SK-N-SH (cell line): ENCODE results near the gene GNG14. TPM values are rescaled to one million over a fixed set of nuclear protein-coding genes. Genes with fewer than 3 reads are reported as not detected.

Experiments used
- CTCF ChIA-PET: fragments of 300-600, 350-600 bp; formaldehyde crosslinking; extraction: SDS; loops from one replicate; lab custom pipeline; 2021; lab: Yijun Ruan, JAX
- POLR2A ChIA-PET: fragments of 350-600 bp; sonication (Branson Sonifier 250); formaldehyde crosslinking; extraction: SDS; loops from one replicate; lab custom pipeline; 2020; ENCODE audit warnings: antibody characterized with exemption, inconsistent platforms; lab: Yijun Ruan, JAX
- DNase-seq: peaks from one replicate; pipeline ENCODE4 v3.0.0; 2012
- H2AFZ ChIP-seq: fragments of 200-600 bp; sonication (generic); 2 replicates; pipeline ENCODE4 v1.8.1; 2016; ENCODE audit warnings: antibody characterized with exemption, mild to moderate bottlenecking, low read depth
- H3F3A ChIP-seq: fragments of 200-600 bp; sonication (generic); replicated peaks from 2 replicates; pipeline ENCODE3; 2016; ENCODE audit warnings: antibody characterized with exemption, mild to moderate bottlenecking; ENCODE audit not compliant: insufficient read depth
- H3K27ac ChIP-seq, 2 experiments: fragments of 200-500 bp in 1 of 2; fragments of 200-600 bp in 1 of 2; sonication (Bioruptor generic) in 1 of 2; sonication (generic), shearing (Covaris generic) in 1 of 2; 2 replicates each; pipeline versions ENCODE4 v1.5.1 to v1.6.1; 2014 to 2016; ENCODE audit warnings: low read depth in 2 of 2, inconsistent platforms in 1 of 2, low read length in 1 of 2, mild to moderate bottlenecking in 1 of 2, mixed read lengths in 1 of 2
- H3K27me3 ChIP-seq: fragments of 200-600 bp; sonication (generic), shearing (Covaris generic); 2 replicates; pipeline ENCODE4 v1.6.1; 2016; ENCODE audit warnings: mixed run types; ENCODE audit not compliant: insufficient read depth
- H3K36me3 ChIP-seq, 2 experiments: fragments of 200-500 bp in 1 of 2; fragments of 200-600 bp in 1 of 2; sonication (Bioruptor generic) in 1 of 2; sonication (generic) in 1 of 2; replicated peaks in 1 of 2; 2 replicates each; pipeline versions ENCODE3 to v1.5.1; 2014 to 2016; ENCODE audit warnings: low read length in 1 of 2, mild to moderate bottlenecking in 1 of 2; ENCODE audit not compliant: insufficient read depth in 2 of 2, control insufficient read depth in 1 of 2
- H3K4me1 ChIP-seq, 2 experiments: fragments of 200-500 bp in 1 of 2; fragments of 200-600 bp in 1 of 2; sonication (Bioruptor generic) in 1 of 2; sonication (generic), shearing (Covaris generic) in 1 of 2; 2 replicates each; pipeline versions ENCODE4 v1.5.1 to v1.6.1; 2014 to 2016; ENCODE audit warnings: low read depth in 1 of 2, low read length in 1 of 2, mixed run types in 1 of 2; ENCODE audit not compliant: insufficient read depth in 2 of 2, control insufficient read depth in 1 of 2
- H3K4me2 ChIP-seq: fragments of 200-600 bp; sonication (generic), shearing (Covaris generic); 2 replicates; pipeline ENCODE4 v1.6.1; 2017; ENCODE audit warnings: mixed run types
- H3K4me3 ChIP-seq, 2 experiments: fragments of 200-500 bp in 1 of 2; fragments of 200-600 bp in 1 of 2; sonication (Bioruptor generic) in 1 of 2; sonication (generic), shearing (Covaris generic) in 1 of 2; 2 replicates each; pipeline versions ENCODE4 v1.5.1 to v1.8.1; 2014 to 2016; ENCODE audit warnings: low read depth in 2 of 2, inconsistent platforms in 1 of 2, low read length in 1 of 2, mild to moderate bottlenecking in 1 of 2, mixed read lengths in 1 of 2, moderate library complexity in 1 of 2
- H3K79me2 ChIP-seq: fragments of 200-600 bp; sonication (generic); 2 replicates; pipeline ENCODE4 v1.8.1; 2017; ENCODE audit warnings: mild to moderate bottlenecking; ENCODE audit not compliant: insufficient read depth
- H3K9ac ChIP-seq: fragments of 200-600 bp; sonication (generic); 2 replicates; pipeline ENCODE4 v1.6.1; 2017; ENCODE audit warnings: mixed run types
- H3K9me2 ChIP-seq: fragments of 200-600 bp; sonication (generic); 2 replicates; pipeline ENCODE4 v1.6.1; 2017; ENCODE audit warnings: mixed run types
- H3K9me3 ChIP-seq: fragments of 200-600 bp; sonication (generic); 2 replicates; pipeline ENCODE4 v1.6.1; 2017; ENCODE audit warnings: mixed run types, mild to moderate bottlenecking, moderate library complexity
- H4K20me1 ChIP-seq: fragments of 200-600 bp; sonication (generic); 2 replicates; pipeline ENCODE4 v1.6.1; 2017; ENCODE audit warnings: mild to moderate bottlenecking, mixed run types; ENCODE audit not compliant: insufficient read depth
- FOXM1 ChIP-seq: IDR thresholded peaks from 2 replicates; pipeline ENCODE4 v1.4.0; 2012; ENCODE audit warnings: low read depth, mild to moderate bottlenecking
- GABPA ChIP-seq: IDR thresholded peaks from 2 replicates; pipeline ENCODE4 v1.4.0; 2012; ENCODE audit warnings: low read depth, mild to moderate bottlenecking
- JUND ChIP-seq: IDR thresholded peaks from 2 replicates; pipeline ENCODE4 v1.4.0; 2012
- NRF1 ChIP-seq: IDR thresholded peaks from 2 replicates; pipeline ENCODE4 v1.6.1; 2012; ENCODE audit warnings: low read depth, mild to moderate bottlenecking, low read length
- RCOR1 ChIP-seq: fragments of 150-350 bp; IDR thresholded peaks from 2 replicates; pipeline ENCODE4 v1.6.1; 2017; ENCODE audit warnings: antibody characterized with exemption, low read length
- RXRA ChIP-seq: IDR thresholded peaks from 2 replicates; pipeline ENCODE4 v1.4.0; 2012; ENCODE audit warnings: low read depth, mild to moderate bottlenecking, borderline replicate concordance
- TAF1 ChIP-seq: IDR thresholded peaks from 2 replicates; pipeline ENCODE4 v1.6.1; 2012; ENCODE audit warnings: low read depth, mild to moderate bottlenecking, low read length, moderate library complexity, borderline replicate concordance
- ZBTB33 ChIP-seq: IDR thresholded peaks from 2 replicates; pipeline ENCODE4 v1.4.0; 2012; ENCODE audit warnings: low read depth, borderline replicate concordance
- WGBS: methylation state at CpG from one replicate; pipeline ENCODE4 v1.1.6; 2017; ENCODE audit warnings: low lambda C conversion rate; 5-methylcytosine and 5-hydroxymethylcytosine counted together
- polyA plus RNA-seq, 3 experiments: library from polyadenylated mRNA; depleted of rRNA; stranded (reverse); fragments of >200 nt; gene quantifications; 2 replicates each; pipeline ENCODE4 v1.2.3, GENCODE V29; 2012
- TF ChIP-seq, protein P1 (sequence below): IDR thresholded peaks from 2 replicates; pipeline ENCODE4 v1.6.1; 2012; ENCODE audit warnings: mild to moderate bottlenecking, low read depth, low read length, moderate library complexity
- TF ChIP-seq, protein P2 (sequence below): fragments of 150-350 bp; IDR thresholded peaks from 2 replicates; pipeline ENCODE4 v1.6.1; 2016; ENCODE audit warnings: mild to moderate bottlenecking, low read depth, low read length
- TF ChIP-seq, protein P3 (sequence below): fragments of 150-350 bp; IDR thresholded peaks from 2 replicates; pipeline ENCODE4 v1.6.1; 2017; ENCODE audit warnings: antibody characterized with exemption, low read length, low read depth, borderline replicate concordance
- TF ChIP-seq, protein P4 (sequence below): IDR thresholded peaks from 2 replicates; pipeline ENCODE4; 2012

Gene GNG14
- polyA plus RNA-seq, 1 of the 3 experiments (the other 2 are of a cell fraction): not detected

- TF ChIP-seq, protein P1, sequence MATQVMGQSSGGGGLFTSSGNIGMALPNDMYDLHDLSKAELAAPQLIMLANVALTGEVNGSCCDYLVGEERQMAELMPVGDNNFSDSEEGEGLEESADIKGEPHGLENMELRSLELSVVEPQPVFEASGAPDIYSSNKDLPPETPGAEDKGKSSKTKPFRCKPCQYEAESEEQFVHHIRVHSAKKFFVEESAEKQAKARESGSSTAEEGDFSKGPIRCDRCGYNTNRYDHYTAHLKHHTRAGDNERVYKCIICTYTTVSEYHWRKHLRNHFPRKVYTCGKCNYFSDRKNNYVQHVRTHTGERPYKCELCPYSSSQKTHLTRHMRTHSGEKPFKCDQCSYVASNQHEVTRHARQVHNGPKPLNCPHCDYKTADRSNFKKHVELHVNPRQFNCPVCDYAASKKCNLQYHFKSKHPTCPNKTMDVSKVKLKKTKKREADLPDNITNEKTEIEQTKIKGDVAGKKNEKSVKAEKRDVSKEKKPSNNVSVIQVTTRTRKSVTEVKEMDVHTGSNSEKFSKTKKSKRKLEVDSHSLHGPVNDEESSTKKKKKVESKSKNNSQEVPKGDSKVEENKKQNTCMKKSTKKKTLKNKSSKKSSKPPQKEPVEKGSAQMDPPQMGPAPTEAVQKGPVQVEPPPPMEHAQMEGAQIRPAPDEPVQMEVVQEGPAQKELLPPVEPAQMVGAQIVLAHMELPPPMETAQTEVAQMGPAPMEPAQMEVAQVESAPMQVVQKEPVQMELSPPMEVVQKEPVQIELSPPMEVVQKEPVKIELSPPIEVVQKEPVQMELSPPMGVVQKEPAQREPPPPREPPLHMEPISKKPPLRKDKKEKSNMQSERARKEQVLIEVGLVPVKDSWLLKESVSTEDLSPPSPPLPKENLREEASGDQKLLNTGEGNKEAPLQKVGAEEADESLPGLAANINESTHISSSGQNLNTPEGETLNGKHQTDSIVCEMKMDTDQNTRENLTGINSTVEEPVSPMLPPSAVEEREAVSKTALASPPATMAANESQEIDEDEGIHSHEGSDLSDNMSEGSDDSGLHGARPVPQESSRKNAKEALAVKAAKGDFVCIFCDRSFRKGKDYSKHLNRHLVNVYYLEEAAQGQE: no peak
- TF ChIP-seq, protein P2, sequence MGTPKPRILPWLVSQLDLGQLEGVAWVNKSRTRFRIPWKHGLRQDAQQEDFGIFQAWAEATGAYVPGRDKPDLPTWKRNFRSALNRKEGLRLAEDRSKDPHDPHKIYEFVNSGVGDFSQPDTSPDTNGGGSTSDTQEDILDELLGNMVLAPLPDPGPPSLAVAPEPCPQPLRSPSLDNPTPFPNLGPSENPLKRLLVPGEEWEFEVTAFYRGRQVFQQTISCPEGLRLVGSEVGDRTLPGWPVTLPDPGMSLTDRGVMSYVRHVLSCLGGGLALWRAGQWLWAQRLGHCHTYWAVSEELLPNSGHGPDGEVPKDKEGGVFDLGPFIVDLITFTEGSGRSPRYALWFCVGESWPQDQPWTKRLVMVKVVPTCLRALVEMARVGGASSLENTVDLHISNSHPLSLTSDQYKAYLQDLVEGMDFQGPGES: no peak
- TF ChIP-seq, protein P3, sequence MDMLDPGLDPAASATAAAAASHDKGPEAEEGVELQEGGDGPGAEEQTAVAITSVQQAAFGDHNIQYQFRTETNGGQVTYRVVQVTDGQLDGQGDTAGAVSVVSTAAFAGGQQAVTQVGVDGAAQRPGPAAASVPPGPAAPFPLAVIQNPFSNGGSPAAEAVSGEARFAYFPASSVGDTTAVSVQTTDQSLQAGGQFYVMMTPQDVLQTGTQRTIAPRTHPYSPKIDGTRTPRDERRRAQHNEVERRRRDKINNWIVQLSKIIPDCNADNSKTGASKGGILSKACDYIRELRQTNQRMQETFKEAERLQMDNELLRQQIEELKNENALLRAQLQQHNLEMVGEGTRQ: no peak
- no peak for TF ChIP-seq JUND
Measured at GRCh38 chr19:12639901-12640613, 47.7 kb upstream of the GNG14 start (continued).

DNA sequence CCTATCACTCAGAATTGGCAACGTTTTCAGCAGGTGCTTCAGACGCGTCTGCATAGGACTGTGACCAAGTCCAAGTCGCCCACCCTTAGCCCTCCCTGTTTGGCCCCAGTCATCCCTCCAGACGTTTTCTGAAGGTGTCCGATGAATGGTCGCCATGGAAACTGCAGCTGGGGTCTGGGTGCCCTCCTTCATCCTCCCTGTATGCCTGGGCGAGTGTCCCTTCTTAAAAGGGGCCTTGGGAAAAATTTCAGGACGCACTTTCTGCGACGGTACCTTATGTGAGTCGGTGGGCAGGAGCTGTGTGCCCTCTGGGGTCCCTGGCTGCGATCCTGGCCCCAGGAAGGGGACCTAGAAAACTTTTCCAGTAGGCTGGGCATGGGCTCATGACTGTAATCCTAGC, 46.3 kb upstream of the GNG14 start:
- peaks cover 0 to 5% of the 10 kb centered on the region in 2 experiments; a peak in 1 of 4 replicates for H3K4me1 ChIP-seq
- H3K79me2 ChIP-seq: no peaks in the 10 kb centered on the region
- H3K4me2 ChIP-seq: no peak overlapping the region
- WGBS: 53% methylated on average over 13 of the region's 13 CpGs
- no peak overlapping the region for H3K4me3 ChIP-seq
- H2AFZ ChIP-seq: no peak overlapping the region
- H3K9ac ChIP-seq: no peak overlapping the region
- no peak for DNase-seq
- ChIA-PET POLR2A (no interaction called here), CTCF (interaction anchor here (1.9 kb wide), 1 partner anchor 31 kb away, joined by 8 read pairs; no protein-coding TSS in a partner anchor)
- H3K9me2 ChIP-seq: no peaks in the 10 kb centered on the region
- no peaks in the 10 kb centered on the region for H3K27me3 ChIP-seq
- no peaks in the 10 kb centered on the region for H3K36me3 ChIP-seq
- TF ChIP-seq FOXM1 (no peak), ZBTB33 (no peak), JUND (no peak), NRF1 (no peak), GABPA (no peak), TAF1 (no peak), RXRA (no peak), RCOR1 (no peak)
- TF ChIP-seq, protein P4, sequence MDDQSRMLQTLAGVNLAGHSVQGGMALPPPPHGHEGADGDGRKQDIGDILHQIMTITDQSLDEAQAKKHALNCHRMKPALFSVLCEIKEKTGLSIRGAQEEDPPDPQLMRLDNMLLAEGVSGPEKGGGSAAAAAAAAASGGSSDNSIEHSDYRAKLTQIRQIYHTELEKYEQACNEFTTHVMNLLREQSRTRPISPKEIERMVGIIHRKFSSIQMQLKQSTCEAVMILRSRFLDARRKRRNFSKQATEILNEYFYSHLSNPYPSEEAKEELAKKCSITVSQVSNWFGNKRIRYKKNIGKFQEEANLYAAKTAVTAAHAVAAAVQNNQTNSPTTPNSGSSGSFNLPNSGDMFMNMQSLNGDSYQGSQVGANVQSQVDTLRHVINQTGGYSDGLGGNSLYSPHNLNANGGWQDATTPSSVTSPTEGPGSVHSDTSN: no peak
- TF ChIP-seq, protein P3: no peak
- TF ChIP-seq, protein P1: no peak
- H4K20me1 ChIP-seq: no peaks in the 10 kb centered on the region
- no peak overlapping the region for H3K27ac ChIP-seq
- no peaks in the 10 kb centered on the region for H3K9me3 ChIP-seq
- no peaks in the 10 kb centered on the region for H3F3A ChIP-seq
